KOPT-K1 (cell line): ENCODE data around the gene MYH9.
"Not testable (repeated sequence)": the region's sequence is repeated elsewhere in the genome, so short reads cannot be mapped to it uniquely, and the experiment has no call there.

Source experiments
- H3K27ac ChIP-seq: fragments of 200-600 bp; sonication (generic); 2 replicates; pipeline ENCODE4 v1.5.1; 2016; ENCODE audit warnings: antibody characterized with exemption, mild to moderate bottlenecking, low read depth, low read length; ENCODE audit not compliant: poor library complexity, severe bottlenecking
- H3K36me3 ChIP-seq: fragments of 200-600 bp; sonication (generic); 2 replicates; pipeline ENCODE4 v1.5.1; 2017; ENCODE audit warnings: antibody characterized with exemption, mild to moderate bottlenecking, low read length, moderate library complexity; ENCODE audit not compliant: insufficient read depth
- H3K9me3 ChIP-seq: fragments of 200-600 bp; sonication (generic); 2 replicates; pipeline ENCODE4 v1.5.1; 2017; ENCODE audit warnings: antibody characterized with exemption, low read length, mild to moderate bottlenecking; ENCODE audit not compliant: insufficient read depth, poor library complexity, severe bottlenecking

The MYH9 gene

GRCh38 chr22:36419912-36420882 lies 32.4 kb upstream of the MYH9 start:
- no peaks in the 10 kb centered on the region for H3K9me3 ChIP-seq
- peak overlapping the region; percentile 56 for H3K27ac ChIP-seq
- no peaks in the 10 kb centered on the region for H3K36me3 ChIP-seq

- H3K9me3 ChIP-seq = no peaks in the 10 kb centered on the region
- peak overlapping the region; percentile 56 for H3K27ac ChIP-seq
These were observed 31.6 kb upstream of the MYH9 start for GRCh38 chr22:36419177-36419911.

GRCh38 chr22:36417281-36417686 lies 29.5 kb upstream of the MYH9 start:
- Histone ChIP-seq H3K27ac (no peak overlapping the region), H3K9me3 (no peaks in the 10 kb centered on the region), H3K36me3 (no peaks in the 10 kb centered on the region)

More at GRCh38 chr22:36419177-36419911, 31.6 kb upstream of the MYH9 start:
- H3K36me3 ChIP-seq = no peaks in the 10 kb centered on the region

GRCh38 chr22:36415415-36416168 lies 27.8 kb upstream of the MYH9 start:
- Histone ChIP-seq H3K36me3 (no peaks in the 10 kb centered on the region), H3K27ac (no peak overlapping the region), H3K9me3 (no peaks in the 10 kb centered on the region)

DNA sequence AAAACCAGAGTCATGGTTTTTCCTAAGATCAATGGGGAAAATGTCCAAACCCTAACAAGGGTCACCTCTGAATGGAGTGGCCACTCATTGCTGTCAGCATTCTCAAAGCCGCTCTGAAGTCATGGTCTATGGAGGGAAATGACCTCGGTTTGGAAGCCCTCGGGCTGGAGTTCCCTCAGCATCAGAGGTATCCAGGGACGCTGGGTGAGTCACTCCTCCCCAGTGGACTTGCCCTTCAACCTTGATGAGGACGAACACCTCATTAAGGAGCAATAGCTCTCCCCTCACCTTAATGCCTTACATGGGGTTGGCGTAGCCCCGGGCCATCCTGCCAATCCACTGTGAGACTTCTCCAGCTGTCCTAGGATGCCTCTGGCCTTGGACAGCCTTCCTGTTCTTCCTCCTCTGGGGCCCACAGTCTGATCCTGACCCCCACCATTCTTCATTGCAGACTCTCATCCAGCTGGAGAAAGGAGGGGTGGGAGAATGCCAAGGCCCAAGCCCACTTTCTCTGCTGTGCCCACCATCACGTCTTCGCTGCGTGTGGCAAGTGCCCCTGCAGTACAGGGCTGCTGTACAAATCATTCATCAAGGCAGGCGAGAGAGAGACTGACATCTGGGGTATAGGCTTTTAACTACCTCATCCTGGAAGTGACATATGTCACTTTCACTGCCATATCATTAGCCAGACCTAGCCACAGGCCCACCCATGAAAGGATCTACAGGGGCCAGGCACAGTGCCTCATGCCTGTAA lies 25.4 kb upstream of the MYH9 start:
- Histone ChIP-seq H3K27ac (no peak overlapping the region), H3K36me3 (no peaks in the 10 kb centered on the region), H3K9me3 (no peaks in the 10 kb centered on the region)

GRCh38 chr22:36411589-36412258 lies 24.0 kb upstream of the MYH9 start:
- Histone ChIP-seq H3K27ac (no peak overlapping the region), H3K9me3 (no peaks in the 10 kb centered on the region), H3K36me3 (no peaks in the 10 kb centered on the region)

DNA sequence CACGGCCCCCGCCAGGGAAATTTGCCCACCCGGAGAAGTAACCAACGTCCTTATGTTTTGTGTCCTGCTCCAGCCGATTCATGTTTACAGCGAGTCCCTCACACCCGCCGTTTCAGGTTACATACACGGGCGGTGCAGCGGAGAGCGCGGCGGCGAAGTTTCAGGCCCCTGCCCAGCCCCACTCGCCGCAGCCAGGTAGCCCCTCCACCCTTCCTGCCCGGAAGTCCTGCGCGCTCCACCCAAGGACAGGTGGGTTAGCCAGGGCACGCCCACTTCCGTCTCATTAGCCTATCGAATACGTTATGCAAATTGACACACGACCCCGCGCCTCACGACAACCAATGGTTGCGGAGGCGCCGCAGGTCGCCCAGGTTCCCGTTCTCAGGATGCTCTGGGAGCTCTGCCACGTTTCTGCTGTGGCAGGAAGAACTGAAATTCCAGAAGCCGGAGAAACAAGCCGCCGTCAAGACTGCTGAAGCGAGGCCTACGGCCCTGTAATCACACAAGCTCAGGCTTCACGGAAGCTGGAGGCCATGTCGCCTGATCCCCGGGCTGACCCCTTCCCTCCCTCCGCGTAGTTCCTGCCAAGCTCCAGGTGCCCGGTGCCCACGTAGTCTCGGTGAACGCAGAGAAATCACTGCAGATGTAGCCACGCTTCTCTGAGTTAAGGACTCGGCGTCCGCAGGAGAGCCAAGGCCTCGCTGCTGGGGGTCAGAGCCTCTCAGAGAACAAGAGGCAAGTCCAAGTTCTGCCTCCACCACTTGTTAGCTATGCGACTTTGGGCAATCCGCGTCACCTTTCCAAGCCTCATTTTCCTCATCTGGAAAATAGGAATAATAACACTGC lies 22.4 kb upstream of the MYH9 start:
- no peak overlapping the region for H3K27ac ChIP-seq
- H3K9me3 ChIP-seq = no peaks in the 10 kb centered on the region
- no peaks in the 10 kb centered on the region for H3K36me3 ChIP-seq

DNA sequence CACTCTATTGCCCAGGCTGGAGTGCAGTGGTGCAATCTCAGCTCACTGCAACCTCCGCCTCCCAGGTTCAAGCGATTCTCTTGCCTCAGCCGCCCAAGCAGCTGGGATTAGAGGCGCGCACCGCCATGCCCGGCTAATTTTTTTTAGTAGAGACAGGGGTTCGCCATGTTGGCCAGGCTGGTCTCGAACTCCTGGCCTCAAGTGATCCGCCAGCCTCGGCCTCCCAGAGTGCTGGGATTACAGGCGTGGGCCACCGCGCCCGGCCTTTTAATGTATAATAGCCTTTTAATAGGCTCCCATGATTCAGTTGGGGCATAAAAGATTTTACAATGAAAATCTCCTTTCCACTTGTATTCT lies 21.8 kb upstream of the MYH9 start:
- not testable (repeated sequence) for H3K9me3 ChIP-seq, H3K27ac ChIP-seq, H3K36me3 ChIP-seq

- Histone ChIP-seq H3K27ac (no peak overlapping the region), H3K9me3 (no peaks in the 10 kb centered on the region), H3K36me3 (no peaks in the 10 kb centered on the region)
These were observed 21.3 kb upstream of the MYH9 start for GRCh38 chr22:36409056-36409455.

DNA sequence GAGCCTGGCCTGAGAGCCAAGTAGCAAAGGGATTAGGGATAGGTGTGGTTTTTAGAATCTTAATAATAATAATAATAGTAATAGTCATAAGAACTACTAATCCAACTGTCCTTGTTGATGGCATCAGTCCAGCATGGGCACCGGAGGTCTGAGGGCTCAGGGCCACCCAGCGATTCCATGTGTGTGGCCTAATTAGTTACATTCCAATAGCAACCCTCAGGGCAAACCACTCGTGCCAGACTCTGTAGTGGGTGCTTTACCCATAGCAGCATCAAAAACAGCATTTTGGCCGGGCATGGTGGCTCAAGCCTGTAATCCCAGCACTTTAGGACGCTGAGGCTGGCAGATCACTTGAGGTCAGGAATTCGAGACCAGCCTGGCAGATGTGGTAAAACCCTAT lies 19.0 kb upstream of the MYH9 start:
- Histone ChIP-seq H3K27ac (peak overlapping the region; percentile 76), H3K9me3 (no peaks in the 10 kb centered on the region), H3K36me3 (no peaks in the 10 kb centered on the region)

DNA sequence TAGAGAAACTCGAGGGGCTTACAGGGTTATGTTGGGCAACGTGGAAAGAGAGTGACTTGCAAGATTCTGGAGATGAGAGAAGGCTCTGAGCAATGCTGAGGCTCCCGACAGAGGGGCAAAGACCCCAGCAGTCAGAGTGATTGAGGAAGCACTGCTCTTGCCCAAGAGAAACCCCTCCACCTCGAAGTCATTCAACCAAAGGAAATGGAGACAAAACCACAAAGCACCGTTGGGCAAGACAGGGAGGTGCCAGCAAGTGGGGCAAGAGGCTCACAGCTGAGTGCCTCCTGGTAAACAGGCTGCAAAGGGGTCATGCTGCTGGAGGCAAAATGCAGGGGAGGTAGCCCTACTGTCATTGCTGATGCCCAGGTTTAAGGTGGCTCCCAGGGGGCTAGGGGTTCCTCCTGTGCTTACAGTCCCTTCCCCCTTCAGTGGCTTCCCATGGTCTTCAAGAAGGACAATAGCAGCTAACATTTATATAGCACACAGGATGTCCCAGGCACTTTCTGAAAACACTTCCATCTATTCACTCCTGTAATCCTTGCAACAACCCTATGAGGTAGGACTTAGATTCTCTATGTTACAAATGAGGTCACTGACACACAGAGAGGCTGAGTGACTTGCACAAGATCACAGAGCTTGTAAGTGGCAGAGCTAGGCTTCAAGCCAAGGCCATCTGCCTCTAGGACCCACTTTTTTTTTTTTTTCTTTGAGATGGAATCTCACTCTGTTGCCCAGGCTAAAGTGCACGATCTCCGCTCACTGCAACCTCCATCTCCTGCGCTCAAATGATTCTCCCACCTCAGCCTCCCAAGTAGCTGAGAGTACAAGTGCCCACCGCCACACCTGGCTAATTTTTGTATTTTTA lies 18.1 kb upstream of the MYH9 start:
- Histone ChIP-seq H3K27ac (peak overlapping the region; percentile 76), H3K36me3 (no peaks in the 10 kb centered on the region), H3K9me3 (no peaks in the 10 kb centered on the region)

DNA sequence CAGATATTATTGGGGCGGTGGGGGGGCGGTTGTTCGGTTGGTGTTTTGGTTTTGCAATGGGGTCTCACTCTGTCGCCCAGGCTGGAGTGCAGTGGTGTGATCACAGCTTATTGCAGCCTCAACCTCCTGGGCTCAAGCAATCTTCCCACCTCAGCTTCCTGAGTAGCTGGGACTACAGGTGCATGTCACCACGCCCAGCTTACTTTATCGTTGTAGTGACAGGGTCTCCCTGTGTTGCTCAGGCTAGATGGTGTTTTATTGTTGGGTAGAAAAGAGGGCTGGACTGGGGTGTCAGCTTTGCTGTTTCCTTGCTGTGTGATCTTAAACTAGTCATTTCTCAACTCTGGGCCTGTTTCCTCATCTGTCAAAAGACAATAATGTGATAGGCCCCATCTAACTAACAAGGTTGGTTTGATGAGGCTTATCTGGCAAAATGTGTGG lies 17.5 kb upstream of the MYH9 start:
- Histone ChIP-seq H3K27ac (peak overlapping the region; percentile 76), H3K36me3 (no peaks in the 10 kb centered on the region), H3K9me3 (no peaks in the 10 kb centered on the region)

- Histone ChIP-seq H3K9me3 (no peaks in the 10 kb centered on the region), H3K36me3 (no peaks in the 10 kb centered on the region), H3K27ac (peak overlapping the region; percentile 76)
These were observed 16.7 kb upstream of the MYH9 start for GRCh38 chr22:36404446-36404845.
